GM18858 (cell line): ENCODE results near the gene PDE4D.
"Not testable (repeated sequence)": the region's sequence is repeated elsewhere in the genome, so short reads cannot be mapped to it uniquely, and the experiment has no call there.

ENCODE experiments used
- ATAC-seq: cut with Tn5 transposase; IDR thresholded peaks from one replicate; pipeline ENCODE4 v1.9.1; 2021; ENCODE audit not compliant: unreplicated experiment

Gene PDE4D

GRCh38 chr5:59312223-59312622, 581.3 kb downstream of the PDE4D start:
- ATAC-seq: no peak

DNA sequence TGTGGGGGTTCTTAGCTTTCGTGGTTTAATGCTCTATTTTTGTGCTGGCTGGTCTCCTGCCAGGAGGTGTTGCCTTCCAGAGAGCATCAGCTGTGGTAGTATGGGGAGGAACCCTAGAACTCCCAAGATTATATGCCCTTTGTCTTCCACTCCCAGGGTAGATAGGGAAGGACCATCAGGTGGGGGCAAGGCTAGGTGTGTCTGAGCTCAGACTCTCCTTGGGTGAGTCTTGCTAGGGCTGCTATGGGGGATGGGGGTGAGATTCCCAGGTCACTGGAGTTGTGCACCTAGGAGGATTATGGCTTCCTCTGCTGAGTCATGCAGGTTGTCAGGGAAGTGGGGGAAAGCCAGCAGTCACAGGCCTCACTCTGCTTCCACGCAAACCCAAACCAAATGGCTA, 584.8 kb downstream of the PDE4D start:
- ATAC-seq: not testable (repeated sequence)

DNA sequence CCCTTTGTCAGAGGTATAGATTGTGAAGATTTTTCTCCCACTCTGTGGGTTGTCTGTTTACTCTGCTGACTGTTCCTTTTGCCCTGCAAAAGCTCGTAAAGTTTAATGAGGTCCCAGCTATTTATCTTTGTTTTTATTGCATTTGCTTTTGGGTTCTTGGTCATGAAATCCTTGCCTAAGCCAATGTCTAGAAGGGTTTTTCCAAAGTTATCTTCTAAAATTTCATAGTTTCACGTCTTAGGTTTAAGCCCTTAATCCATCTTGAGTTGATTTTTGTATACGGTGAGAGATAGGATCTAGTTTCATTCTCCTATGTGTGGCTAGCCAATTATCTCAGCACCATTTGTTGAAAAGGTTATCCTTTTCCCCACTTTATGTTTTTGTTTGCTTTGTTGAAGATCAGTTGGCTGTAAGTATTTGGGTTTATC, 590.2 kb downstream of the PDE4D start:
- not testable (repeated sequence) for ATAC-seq

DNA sequence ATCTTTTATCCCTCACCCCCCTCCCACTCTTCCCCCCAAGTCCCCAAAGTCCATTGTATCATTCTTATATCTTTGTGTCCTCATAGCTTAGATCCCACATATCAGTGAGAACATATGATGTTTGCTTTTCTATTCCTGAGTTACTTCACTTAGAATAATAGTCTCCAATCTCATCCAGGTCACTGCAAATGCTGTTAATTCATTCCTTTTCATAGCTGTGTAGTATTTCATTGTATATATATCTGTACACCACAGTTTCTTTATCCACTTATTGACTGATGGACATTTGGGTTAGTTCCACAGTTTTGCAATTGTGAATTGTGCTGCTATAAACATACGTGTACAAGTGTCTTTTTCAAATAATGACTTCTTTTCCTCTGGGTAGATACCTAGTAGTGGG, 591.0 kb downstream of the PDE4D start:
- not testable (repeated sequence) for ATAC-seq

DNA sequence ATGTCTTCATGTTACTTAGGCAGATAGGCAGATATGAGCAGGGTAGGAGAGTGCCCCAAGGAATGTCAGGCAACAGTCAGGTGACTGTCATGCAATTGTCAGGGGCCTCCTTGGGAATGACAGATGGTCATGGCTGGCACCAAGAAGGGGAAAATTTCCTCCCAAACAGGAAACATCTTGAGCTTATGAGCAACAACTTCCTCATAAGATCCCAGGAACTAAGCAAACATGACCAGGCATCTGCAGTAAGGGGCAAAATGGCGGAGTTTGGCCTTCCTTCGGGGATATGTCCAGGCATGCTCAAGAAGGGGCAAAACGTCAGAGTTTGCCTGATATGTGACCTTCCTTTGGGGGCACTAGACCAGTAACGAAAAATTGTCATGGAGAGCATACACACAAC, 591.8 kb downstream of the PDE4D start:
- ATAC-seq: no peak

DNA sequence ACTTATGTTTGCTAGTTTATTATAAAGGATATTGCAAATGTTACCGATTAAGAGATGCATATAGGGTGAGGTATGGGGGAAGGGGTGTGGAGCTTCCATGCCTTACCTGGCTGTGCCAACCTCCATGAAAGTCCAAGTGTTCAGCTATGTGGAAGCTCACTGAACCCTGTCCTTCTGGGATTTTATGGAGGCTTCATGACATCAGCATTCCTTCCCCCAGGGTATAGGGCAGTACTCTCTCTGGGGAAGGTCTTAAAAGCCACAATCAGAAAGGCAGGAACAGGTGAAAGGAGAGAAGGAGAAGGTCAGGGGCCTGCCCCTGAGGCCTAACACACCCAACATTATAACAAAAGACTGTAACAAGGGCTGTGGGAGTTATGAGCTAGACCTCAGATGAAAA, 592.6 kb downstream of the PDE4D start:
- ATAC-seq: no peak

DNA sequence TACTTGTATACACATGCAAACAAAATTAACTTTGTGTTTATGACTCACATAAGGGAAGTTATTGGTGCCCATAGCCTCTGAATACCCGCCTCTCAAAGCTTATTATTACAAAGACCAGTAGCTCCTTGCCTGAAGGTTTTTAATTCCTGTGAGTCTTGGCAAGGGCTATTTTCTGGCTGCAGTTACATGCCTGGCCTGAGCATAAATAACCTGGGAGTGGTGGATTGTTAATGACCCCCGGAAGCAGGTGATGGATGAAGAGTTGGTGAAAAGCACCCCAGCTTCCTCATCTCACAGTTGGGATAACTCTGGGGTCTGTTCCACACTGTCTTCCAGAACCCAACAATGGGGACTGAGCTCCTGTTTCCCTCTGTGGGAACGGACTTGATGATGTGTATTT, 594.5 kb downstream of the PDE4D start:
- ATAC-seq: no peak

- no peak for ATAC-seq
Observed at GRCh38 chr5:59296317-59297264, 596.9 kb downstream of the PDE4D start.

- no peak for ATAC-seq
Observed at GRCh38 chr5:59293700-59294099, 599.8 kb downstream of the PDE4D start.

- ATAC-seq: no peak
Observed at GRCh38 chr5:59291941-59292340, 601.6 kb downstream of the PDE4D start.

DNA sequence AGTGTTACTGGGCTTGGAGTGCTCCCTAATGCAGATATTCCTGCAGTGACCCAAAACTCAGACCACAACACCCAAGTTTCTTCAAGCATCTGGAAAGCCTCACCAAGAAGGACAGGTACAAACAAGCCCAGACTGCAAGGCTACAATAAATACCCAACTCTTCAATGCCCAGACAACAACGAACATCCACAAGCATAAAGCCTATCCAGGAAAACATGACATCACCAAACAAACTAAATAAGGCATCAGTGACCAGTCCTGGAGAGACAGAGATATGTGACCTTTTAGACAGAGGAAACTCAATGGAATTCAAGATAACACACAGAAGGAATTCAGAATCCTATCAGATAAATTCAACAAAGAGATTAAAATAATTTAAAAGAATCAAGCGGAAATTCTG, 605.6 kb downstream of the PDE4D start:
- ATAC-seq: no peak

- no peak for ATAC-seq
Observed at GRCh38 chr5:59287361-59287760, 606.2 kb downstream of the PDE4D start.

DNA sequence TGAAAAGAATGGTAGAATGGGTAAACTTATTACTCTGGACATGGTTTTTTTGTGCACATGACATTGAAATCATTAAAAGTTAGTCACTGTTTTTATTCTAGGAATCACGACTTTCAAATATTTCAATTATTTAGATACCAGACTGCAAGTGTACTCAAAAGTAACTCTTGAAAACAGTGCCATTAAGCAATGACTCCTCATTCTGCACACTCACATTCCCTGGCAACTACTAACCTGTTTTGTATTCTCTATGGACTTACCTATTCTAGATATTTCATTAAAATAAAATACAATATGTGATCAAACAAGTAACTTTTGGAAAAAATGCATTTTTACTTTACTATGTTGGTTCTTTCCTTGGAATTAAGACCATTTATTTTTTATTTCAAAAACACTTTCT, 607.0 kb downstream of the PDE4D start:
- no peak for ATAC-seq

GRCh38 chr5:59285300-59286016, 608.1 kb downstream of the PDE4D start:
- no peak for ATAC-seq

DNA sequence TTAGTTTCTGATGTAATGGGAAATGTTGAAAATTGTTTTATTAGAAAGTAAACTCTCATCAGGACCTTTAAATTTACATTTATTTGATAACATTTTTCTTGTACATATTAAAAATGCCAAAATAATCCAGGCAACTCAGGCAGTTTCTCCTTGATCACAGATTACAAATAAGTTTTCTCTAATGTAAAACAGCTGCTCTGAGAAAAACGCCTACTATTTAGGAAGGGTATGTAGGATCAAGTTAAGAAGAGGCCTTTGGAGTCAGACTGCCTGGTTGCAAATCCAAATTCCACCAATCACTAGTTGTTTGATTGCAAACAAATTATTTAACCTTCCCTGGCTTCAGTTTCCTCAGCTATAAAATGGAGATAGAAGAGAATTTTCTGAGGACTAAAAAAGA, 610.8 kb downstream of the PDE4D start:
- no peak for ATAC-seq

DNA sequence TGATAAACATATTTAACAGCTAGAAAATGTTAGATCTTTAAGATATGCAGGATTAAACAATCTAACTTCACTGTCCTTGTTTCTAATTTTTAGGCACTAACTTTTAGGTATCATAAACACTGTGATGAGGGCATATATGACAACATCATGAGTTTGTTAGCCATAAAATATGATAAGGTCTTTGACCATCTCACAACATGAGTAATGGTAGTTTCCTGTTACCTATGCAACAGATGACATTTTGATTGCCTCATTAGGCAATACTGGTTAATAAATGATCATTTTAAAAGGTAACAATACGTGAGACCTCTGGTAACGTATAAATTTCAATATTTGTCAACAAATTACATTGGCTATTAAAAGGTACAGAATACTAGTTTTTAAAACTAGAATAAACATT, 613.5 kb downstream of the PDE4D start:
- ATAC-seq: no peak

DNA sequence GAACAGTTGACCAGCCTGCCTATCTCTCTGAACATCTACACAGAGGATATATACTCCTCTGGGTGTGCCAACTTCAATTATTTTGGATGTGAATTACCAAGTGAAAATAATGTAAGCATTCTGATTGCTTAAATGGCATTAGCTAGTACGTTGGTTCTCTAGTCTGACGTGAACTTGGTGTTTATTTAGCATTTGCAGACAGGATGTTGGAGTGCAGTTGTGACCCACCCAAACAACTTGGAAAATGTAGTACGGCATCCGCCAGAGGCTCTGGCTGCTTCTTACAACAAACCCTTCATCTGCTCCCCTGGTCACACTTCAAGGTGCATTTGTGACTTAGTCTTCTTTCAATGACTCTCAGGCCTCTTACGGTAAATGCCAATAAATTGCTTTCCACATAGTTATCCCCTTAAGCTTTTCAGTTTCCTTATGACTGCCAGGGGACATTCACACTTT, 616.6 kb downstream of the PDE4D start:
- no peak for ATAC-seq

DNA sequence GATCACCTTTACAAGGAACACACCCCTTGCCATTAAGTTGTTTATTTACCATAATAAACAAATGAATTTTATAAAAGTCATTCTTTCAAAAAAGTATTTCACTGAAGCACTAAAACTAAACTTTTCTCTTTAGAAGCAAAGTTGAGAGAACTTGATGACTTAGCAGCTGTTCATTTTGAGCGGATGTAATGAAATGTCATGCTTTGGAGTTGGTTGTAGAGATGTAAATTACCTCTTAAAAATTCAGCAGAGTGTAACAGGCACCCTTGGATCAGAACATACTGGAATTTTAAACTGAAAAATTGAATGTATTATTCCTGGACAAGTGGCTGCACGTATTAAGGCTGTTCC, 617.2 kb downstream of the PDE4D start:
- ATAC-seq: no peak

DNA sequence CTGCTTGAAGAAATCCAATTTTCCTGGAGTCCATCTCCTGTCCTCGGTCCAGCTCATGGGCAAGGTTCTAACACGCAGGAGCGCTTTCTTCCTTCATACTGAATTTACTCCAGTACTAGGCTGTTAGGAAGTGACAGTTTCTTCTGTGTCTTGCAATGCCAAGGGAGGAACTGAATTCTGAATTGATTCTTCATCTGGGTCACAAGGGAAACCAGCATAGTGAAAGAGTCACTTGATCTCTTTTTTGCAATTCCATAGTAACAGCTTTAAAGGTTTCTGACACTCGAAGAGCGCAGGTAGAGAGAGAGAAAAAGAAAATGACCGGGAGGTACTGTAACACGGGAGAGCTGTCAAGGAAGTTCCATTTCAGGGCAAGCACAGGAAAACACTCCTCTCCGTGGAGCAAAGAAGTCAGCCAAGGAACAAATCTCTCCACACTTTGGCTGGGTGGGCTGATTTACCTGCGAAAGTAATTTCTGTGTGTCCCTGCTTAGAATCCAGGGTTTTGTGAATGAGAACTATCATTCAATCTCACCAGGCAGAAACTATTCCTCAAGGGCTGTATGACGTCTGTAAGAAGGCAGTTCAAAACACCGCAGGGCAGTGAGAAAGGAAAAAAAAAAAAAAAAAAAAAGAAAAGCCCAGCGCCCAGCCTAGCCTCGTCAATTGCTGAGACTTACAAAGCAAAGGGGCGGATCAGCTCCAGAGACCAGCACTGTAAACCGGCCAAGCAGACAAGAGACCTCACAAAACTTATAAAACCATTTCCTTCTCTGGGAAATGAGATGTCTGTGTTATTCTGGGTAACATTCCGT, 617.8 kb downstream of the PDE4D start:
- no peak for ATAC-seq

- no peak for ATAC-seq
Observed at GRCh38 chr5:59275170-59275509, 618.4 kb downstream of the PDE4D start.

GRCh38 chr5:59274106-59274636, 619.4 kb downstream of the PDE4D start:
- ATAC-seq: no peak
